Spinal cord (tissue), 10 donors: ENCODE measurements around the gene MVP. TPM values are rescaled to one million over a fixed set of nuclear protein-coding genes. Genes with fewer than 3 reads are reported as not detected.
"Not testable (repeated sequence)": the region's sequence is repeated elsewhere in the genome, so short reads cannot be mapped to it uniquely, and the experiment has no call there.

Source experiments
- DNase-seq, 6 donors: peaks; one replicate each; pipeline versions ENCODE4 v3.0.0 to v3.0.0-alpha.2; 2013 to 2015; ENCODE audit warnings: low spot score in 6 of 6, low read depth in 4 of 6
- H3K27ac ChIP-seq: one replicate; pipeline ENCODE4 v1.5.1; 2013; ENCODE audit warnings: low read depth, low read length, control low read depth
- H3K27me3 ChIP-seq: one replicate; pipeline ENCODE4 v1.6.1; 2013; ENCODE audit warnings: low read length; ENCODE audit not compliant: control insufficient read depth, insufficient read depth
- H3K36me3 ChIP-seq: one replicate; pipeline ENCODE4 v1.6.1; 2013; ENCODE audit warnings: low read length; ENCODE audit not compliant: control insufficient read depth, insufficient read depth
- H3K4me1 ChIP-seq: one replicate; pipeline ENCODE4 v1.6.1; 2013; ENCODE audit warnings: low read length; ENCODE audit not compliant: control insufficient read depth, insufficient read depth
- H3K4me3 ChIP-seq: one replicate; pipeline ENCODE4 v1.5.1; 2013; ENCODE audit warnings: low read depth, low read length, control low read depth
- H3K9me3 ChIP-seq: one replicate; pipeline ENCODE4 v1.6.1; 2013; ENCODE audit warnings: low read length; ENCODE audit not compliant: control insufficient read depth, insufficient read depth
- WGBS: methylation state at CpG from one replicate; pipeline ENCODE4 v1.1.5; 2013; ENCODE audit warnings: missing lambda C conversion rate; ENCODE audit not compliant: insufficient coverage; 5-methylcytosine and 5-hydroxymethylcytosine counted together
- polyA plus RNA-seq, 2 donors: library from polyadenylated mRNA; unstranded; fragments of 120-200 nt; gene quantifications; one replicate each; pipeline ENCODE4 v1.2.1, GENCODE V29; 2013; ENCODE audit not compliant: insufficient read length in 2 of 2
- total RNA-seq, 2 donors: library from RNA; depleted of rRNA in 1 of 2; stranded (reverse); fragments of 120-200 nt in 1 of 2; fragments of >200 nt in 1 of 2; gene quantifications; one replicate each; pipeline versions ENCODE4 v1.2.3 to v1.2.4, GENCODE V29; 2013 to 2014
- donor health status: healthy.

MVP gene
- total and polyA plus RNA-seq, 4 donors: 11.8 to 35.8 (median 17.6) TPM

- whole genome bisulfite sequencing: 100% methylated on average over 2 of the region's 7 CpGs
- Histone ChIP-seq H3K4me1 (peaks cover 33% of the 10 kb centered on the region), H3K27ac (peak overlapping the region; percentile 47), H3K4me3 (no peak overlapping the region), H3K36me3 (peaks cover 14% of the 10 kb centered on the region), H3K9me3 (no peaks in the 10 kb centered on the region), H3K27me3 (no peaks in the 10 kb centered on the region)
- no peak for DNase-seq
Measured at GRCh38 chr16:29824589-29825144, 4.4 kb downstream of the MVP start.

DNA sequence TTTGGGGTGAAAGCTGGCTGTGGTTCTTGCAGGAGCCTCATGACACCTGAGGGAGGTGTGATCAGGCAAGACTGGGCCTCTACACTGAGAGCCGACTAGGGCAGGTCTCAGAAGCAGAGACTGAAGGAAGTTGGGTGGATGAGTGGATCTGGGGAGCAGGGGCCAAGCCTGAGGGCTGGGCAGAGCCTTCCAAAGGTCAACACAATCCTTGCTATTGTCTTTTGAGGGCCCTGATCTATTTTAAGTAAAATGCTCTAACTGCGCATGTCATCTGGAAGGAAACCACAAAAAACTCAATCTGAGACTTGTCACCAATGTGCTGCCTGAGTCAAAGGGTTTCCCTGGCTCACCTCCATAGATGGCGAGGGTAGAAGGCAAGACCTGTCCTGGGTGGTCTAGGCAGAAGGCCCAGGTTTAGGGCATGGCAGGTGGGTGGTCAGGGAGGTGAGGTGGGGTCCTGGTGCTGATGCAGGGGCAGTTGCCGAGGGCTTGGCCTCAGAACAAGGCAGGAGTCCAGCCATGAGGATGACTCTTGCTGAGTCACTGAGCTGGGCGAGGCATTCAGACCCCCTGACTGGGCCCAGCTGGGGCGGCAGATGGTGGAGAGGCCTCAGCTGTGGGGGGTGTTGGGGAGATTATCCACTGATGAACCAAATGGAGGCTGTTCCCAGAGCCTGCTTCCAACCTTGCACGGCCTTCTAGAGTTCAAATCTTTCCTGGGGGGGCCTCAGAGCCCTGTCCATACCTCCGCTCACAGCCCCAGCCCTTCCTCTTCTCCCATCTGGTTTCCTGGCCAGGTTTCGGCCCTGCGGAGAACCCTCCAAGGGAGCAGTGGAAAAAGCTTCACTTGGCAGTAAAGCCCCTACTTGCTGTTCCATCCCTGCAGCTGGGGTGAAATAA is 5.1 kb downstream of the MVP start:
- Histone ChIP-seq H3K4me3 (no peak overlapping the region), H3K9me3 (no peaks in the 10 kb centered on the region), H3K4me1 (peaks cover 27% of the 10 kb centered on the region)

DNA sequence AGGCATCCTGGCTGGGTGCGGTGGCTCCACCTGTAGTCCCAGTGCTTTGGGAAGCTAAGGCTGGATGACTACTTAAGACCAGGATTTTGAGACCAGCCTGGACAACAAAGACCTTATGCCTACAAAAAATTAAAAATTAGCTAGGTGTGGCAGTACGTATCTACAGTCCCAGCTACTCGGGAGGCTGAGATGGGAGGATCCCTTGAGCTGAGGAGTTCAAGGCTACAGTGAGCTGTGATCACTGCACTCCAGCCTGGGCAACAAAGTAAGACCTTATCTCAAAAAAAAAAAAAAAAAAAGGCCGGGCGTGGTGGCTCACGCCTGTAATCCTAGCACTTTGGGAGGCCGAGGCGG is 6.1 kb downstream of the MVP start:
- Histone ChIP-seq H3K4me3 (no peak overlapping the region), H3K27me3 (no peaks in the 10 kb centered on the region), H3K36me3 (no peaks in the 10 kb centered on the region), H3K27ac (no peak overlapping the region), H3K9me3 (no peaks in the 10 kb centered on the region), H3K4me1 (peaks cover 18% of the 10 kb centered on the region)
- DNase-seq: no peak
- WGBS: 100% methylated on average over 1 of the region's 8 CpGs

More for the DNA sequence above, 5.1 kb downstream of the MVP start:
- H3K36me3 ChIP-seq: peaks cover 7% of the 10 kb centered on the region
- WGBS: 71% methylated on average over 9 of the region's 10 CpGs
- peak overlapping the region; percentile 47 for H3K27ac ChIP-seq
- DNase-seq: peak in 1 of 6 donors; percentile 61
- no peaks in the 10 kb centered on the region for H3K27me3 ChIP-seq

GRCh38 chr16:29830774-29831173 is 10.5 kb downstream of the MVP start:
- Histone ChIP-seq H3K36me3 (peaks cover 2% of the 10 kb centered on the region), H3K4me1 (peaks cover 1% of the 10 kb centered on the region), H3K27me3 (no peaks in the 10 kb centered on the region), H3K4me3 (no peak overlapping the region), H3K27ac (no peak overlapping the region), H3K9me3 (no peaks in the 10 kb centered on the region)
- WGBS: 90% methylated on average over 6 of the region's 11 CpGs
- DNase-seq: no peak

DNA sequence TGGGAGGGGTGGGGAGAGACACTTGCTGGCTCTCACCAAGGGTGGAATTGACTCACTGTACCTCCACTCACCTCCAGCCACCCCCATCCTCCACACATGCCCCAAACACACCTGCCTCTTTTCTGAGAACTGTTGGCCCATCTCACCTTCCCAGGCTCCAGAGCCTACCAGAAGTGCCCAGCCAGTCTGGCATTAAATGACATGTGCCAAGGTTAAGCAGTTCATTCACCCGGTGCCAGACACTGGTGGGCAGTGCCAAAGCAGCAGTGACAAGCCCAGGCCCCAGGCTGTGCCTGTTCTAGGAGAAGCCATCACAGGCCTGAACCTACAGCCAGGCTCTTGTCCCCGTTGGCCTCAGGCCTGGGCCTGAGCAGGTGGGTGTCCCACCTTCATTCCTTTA is 11.2 kb downstream of the MVP start:
- no peaks in the 10 kb centered on the region for H3K4me1 ChIP-seq
- 71% methylated on average over 1 of the region's 2 CpGs for WGBS
- H3K4me3 ChIP-seq: no peak overlapping the region
- no peak for DNase-seq
- no peak overlapping the region for H3K27ac ChIP-seq
- peaks cover 2% of the 10 kb centered on the region for H3K36me3 ChIP-seq
- H3K27me3 ChIP-seq: no peaks in the 10 kb centered on the region
- no peaks in the 10 kb centered on the region for H3K9me3 ChIP-seq

- not testable (repeated sequence) for H3K9me3 ChIP-seq, DNase-seq, H3K27me3 ChIP-seq, H3K4me3 ChIP-seq, H3K4me1 ChIP-seq, H3K27ac ChIP-seq, H3K36me3 ChIP-seq
- no CpG with 5 or more reads among the region's 4 CpGs for WGBS
Measured at GRCh38 chr16:29833219-29833618, 13.0 kb downstream of the MVP start.

- no peak for DNase-seq
- Histone ChIP-seq H3K27me3 (no peaks in the 10 kb centered on the region), H3K4me3 (no peak overlapping the region), H3K9me3 (no peaks in the 10 kb centered on the region), H3K27ac (no peak overlapping the region), H3K4me1 (no peaks in the 10 kb centered on the region), H3K36me3 (peaks cover 8% of the 10 kb centered on the region)
- WGBS: 96% methylated on average over 3 of the region's 5 CpGs
Measured at GRCh38 chr16:29834079-29834478, 13.8 kb downstream of the MVP start.

- H3K27ac ChIP-seq: no peak overlapping the region
- no peaks in the 10 kb centered on the region for H3K9me3 ChIP-seq
- peaks cover 8% of the 10 kb centered on the region for H3K36me3 ChIP-seq
- H3K4me3 ChIP-seq: no peak overlapping the region
- no peak for DNase-seq
- no peaks in the 10 kb centered on the region for H3K27me3 ChIP-seq
- no peaks in the 10 kb centered on the region for H3K4me1 ChIP-seq
- 95% methylated on average over 5 of the region's 7 CpGs for WGBS
Measured at GRCh38 chr16:29835926-29836325, 15.7 kb downstream of the MVP start.

DNA sequence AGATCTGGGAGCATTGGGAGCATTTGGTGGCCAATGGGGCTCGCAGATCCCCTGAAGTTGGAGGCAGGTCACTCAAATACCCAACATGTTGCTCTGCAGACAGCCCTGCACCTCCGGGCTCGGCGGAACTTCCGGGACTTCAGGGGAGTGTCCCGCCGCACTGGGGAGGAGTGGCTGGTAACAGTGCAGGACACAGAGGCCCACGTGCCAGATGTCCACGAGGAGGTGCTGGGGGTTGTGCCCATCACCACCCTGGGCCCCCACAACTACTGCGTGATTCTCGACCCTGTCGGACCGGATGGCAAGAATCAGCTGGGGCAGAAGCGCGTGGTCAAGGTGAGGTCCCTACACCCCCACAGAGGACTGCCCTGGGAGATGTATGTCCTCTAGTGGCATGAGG is 16.4 kb downstream of the MVP start:
- no peak overlapping the region for H3K27ac ChIP-seq
- no peak for DNase-seq
- H3K9me3 ChIP-seq: no peaks in the 10 kb centered on the region
- H3K36me3 ChIP-seq: peaks cover 11% of the 10 kb centered on the region
- 74% methylated on average over 14 of the region's 15 CpGs for WGBS
- H3K4me1 ChIP-seq: no peaks in the 10 kb centered on the region
- H3K27me3 ChIP-seq: no peaks in the 10 kb centered on the region
- no peak overlapping the region for H3K4me3 ChIP-seq

DNA sequence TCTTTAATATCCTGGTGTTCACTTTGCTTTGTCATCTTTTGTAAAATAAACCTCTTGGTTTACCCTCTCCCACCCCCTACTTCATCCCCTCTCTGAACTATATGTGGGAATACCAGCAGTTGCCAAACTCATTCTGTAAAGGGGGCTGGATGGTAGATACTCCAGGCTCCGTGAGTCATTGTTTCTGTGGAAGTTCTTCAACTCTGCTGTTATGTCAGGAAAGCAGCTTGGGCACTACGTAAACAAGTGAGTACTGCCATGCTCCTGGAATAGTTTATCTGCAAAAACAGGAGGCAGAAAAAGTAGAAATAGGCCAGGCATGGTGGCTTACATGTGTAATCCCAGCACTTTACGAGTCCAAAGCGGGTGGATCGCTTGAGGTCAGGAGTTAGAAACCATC is 17.6 kb downstream of the MVP start:
- Histone ChIP-seq H3K27ac (no peak overlapping the region), H3K27me3 (no peaks in the 10 kb centered on the region), H3K9me3 (no peaks in the 10 kb centered on the region), H3K4me3 (no peak overlapping the region), H3K36me3 (peaks cover 14% of the 10 kb centered on the region), H3K4me1 (no peaks in the 10 kb centered on the region)
- 82% methylated on average over 2 of the region's 5 CpGs for WGBS
- no peak for DNase-seq
